Osteoblast (primary cell): Measurements from ENCODE around the gene CD19. TPM values are rescaled to one million over a fixed set of nuclear protein-coding genes. Genes with fewer than 3 reads are reported as not detected.
A peak's percentile ranks its signal among the peaks of the same experiment; 100 is the strongest.

ENCODE experiments used
- DNase-seq: peaks from one replicate; pipeline ENCODE4 v3.0.0; 2011; ENCODE audit warnings: low spot score, mixed read lengths; ENCODE audit not compliant: insufficient read length; ENCODE audit errors: missing footprints
- H2AFZ ChIP-seq: 2 replicates; pipeline ENCODE4 v1.6.0; 2011; ENCODE audit warnings: mild to moderate bottlenecking, low read length
- H3K27ac ChIP-seq: 2 replicates; pipeline ENCODE4 v1.5.1; 2011; ENCODE audit warnings: mild to moderate bottlenecking, low read depth, low read length, moderate library complexity
- H3K27me3 ChIP-seq: 2 replicates; pipeline ENCODE4 v1.6.0; 2012; ENCODE audit warnings: mild to moderate bottlenecking, control low read depth, inconsistent platforms, low read length, moderate library complexity; ENCODE audit not compliant: insufficient read depth
- H3K36me3 ChIP-seq: 2 replicates; pipeline ENCODE4 v1.5.1; 2011; ENCODE audit warnings: mild to moderate bottlenecking, low read length, control low read depth, moderate library complexity; ENCODE audit not compliant: insufficient read depth
- H3K4me1 ChIP-seq: 2 replicates; pipeline ENCODE4 v1.5.1; 2011; ENCODE audit warnings: mild to moderate bottlenecking, low read length, control low read depth, moderate library complexity; ENCODE audit not compliant: insufficient read depth
- H3K4me2 ChIP-seq: 2 replicates; pipeline ENCODE4 v1.6.0; 2011; ENCODE audit warnings: mild to moderate bottlenecking, low read length; ENCODE audit not compliant: insufficient read depth
- H3K4me3 ChIP-seq: fragments of 200-600 bp; sonication (generic); 3 replicates; pipeline ENCODE4 v1.5.1; 2012; ENCODE audit warnings: mild to moderate bottlenecking, low read length, inconsistent platforms; ENCODE audit not compliant: insufficient read depth
- H3K79me2 ChIP-seq: 2 replicates; pipeline ENCODE4 v1.6.0; 2012; ENCODE audit warnings: mild to moderate bottlenecking, low read length, control low read depth, inconsistent platforms; ENCODE audit not compliant: insufficient read depth
- H3K9me3 ChIP-seq: 2 replicates; pipeline ENCODE4 v1.5.1; 2011; ENCODE audit warnings: low read depth, low read length, control low read depth
- H4K20me1 ChIP-seq: 2 replicates; pipeline ENCODE4 v1.6.0; 2012; ENCODE audit warnings: mild to moderate bottlenecking, low read length, control low read depth; ENCODE audit not compliant: insufficient read depth
- total RNA-seq: library from RNA; depleted of rRNA; stranded (reverse); fragments of >200 nt; gene quantifications from 2 replicates; pipeline ENCODE4 v1.2.3, GENCODE V29; 2012
- TF ChIP-seq, protein P1 (sequence below): IDR thresholded peaks from 2 replicates; pipeline ENCODE4 v1.5.1; 2011; ENCODE audit warnings: mild to moderate bottlenecking, low read depth, low read length, moderate library complexity; ENCODE audit errors: extremely low read depth

CD19 gene
- total RNA-seq, 1 donor = not detected

GRCh38 chr16:28958216-28958615, 26.4 kb downstream of the CD19 start:
- Histone ChIP-seq H3K36me3 (peaks cover 50% of the 10 kb centered on the region), H3K27me3 (no peaks in the 10 kb centered on the region), H2AFZ (no peak overlapping the region), H3K4me3 (no peak overlapping the region), H3K4me1 (no peaks in the 10 kb centered on the region), H3K79me2 (peaks cover 5% of the 10 kb centered on the region), H4K20me1 (no peaks in the 10 kb centered on the region), H3K27ac (no peak overlapping the region), H3K9me3 (no peaks in the 10 kb centered on the region), H3K4me2 (no peak overlapping the region)
- TF ChIP-seq, protein P1, sequence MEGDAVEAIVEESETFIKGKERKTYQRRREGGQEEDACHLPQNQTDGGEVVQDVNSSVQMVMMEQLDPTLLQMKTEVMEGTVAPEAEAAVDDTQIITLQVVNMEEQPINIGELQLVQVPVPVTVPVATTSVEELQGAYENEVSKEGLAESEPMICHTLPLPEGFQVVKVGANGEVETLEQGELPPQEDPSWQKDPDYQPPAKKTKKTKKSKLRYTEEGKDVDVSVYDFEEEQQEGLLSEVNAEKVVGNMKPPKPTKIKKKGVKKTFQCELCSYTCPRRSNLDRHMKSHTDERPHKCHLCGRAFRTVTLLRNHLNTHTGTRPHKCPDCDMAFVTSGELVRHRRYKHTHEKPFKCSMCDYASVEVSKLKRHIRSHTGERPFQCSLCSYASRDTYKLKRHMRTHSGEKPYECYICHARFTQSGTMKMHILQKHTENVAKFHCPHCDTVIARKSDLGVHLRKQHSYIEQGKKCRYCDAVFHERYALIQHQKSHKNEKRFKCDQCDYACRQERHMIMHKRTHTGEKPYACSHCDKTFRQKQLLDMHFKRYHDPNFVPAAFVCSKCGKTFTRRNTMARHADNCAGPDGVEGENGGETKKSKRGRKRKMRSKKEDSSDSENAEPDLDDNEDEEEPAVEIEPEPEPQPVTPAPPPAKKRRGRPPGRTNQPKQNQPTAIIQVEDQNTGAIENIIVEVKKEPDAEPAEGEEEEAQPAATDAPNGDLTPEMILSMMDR = no peak
- peak; percentile 37 for DNase-seq

- H3K9me3 ChIP-seq = no peaks in the 10 kb centered on the region
- H2AFZ ChIP-seq = no peak overlapping the region
- peaks cover 2% of the 10 kb centered on the region for H3K79me2 ChIP-seq
- no peak overlapping the region for H3K4me3 ChIP-seq
- TF ChIP-seq, protein P1 = no peak
- no peaks in the 10 kb centered on the region for H3K27me3 ChIP-seq
- H3K36me3 ChIP-seq = peaks cover 54% of the 10 kb centered on the region
- no peak overlapping the region for H3K4me2 ChIP-seq
- no peak for DNase-seq
- H4K20me1 ChIP-seq = no peaks in the 10 kb centered on the region
- H3K27ac ChIP-seq = no peak overlapping the region
- no peaks in the 10 kb centered on the region for H3K4me1 ChIP-seq
These were observed 27.1 kb downstream of the CD19 start for GRCh38 chr16:28958836-28959235.

DNA sequence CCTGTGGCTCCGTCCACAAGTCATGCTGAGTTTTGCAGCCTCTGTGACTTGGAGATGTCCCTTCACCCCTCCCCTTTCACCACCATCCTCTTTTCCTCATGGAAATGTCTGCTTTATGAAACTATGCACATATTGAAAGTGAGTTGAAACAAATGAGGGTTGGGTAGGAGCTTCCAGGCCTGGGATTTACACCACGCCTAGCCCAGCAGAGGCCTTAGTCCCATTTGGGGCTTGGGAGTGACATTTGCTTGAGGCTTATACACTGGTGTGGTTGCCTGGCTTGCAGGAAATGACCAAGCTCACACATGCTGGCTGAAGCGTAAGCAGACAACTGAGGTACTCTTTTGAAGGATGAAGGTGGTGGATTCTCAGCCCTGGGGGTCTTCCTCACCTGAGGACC, 32.3 kb downstream of the CD19 start:
- H4K20me1 ChIP-seq = no peaks in the 10 kb centered on the region
- H3K4me1 ChIP-seq = no peaks in the 10 kb centered on the region
- TF ChIP-seq, protein P1 = no peak
- DNase-seq = no peak
- no peak overlapping the region for H3K27ac ChIP-seq
- H2AFZ ChIP-seq = no peak overlapping the region
- no peaks in the 10 kb centered on the region for H3K9me3 ChIP-seq
- peaks cover 2% of the 10 kb centered on the region for H3K79me2 ChIP-seq
- H3K36me3 ChIP-seq = peaks cover 37% of the 10 kb centered on the region
- H3K4me2 ChIP-seq = no peak overlapping the region
- H3K4me3 ChIP-seq = no peak overlapping the region
- no peaks in the 10 kb centered on the region for H3K27me3 ChIP-seq

GRCh38 chr16:28964496-28964895, 32.7 kb downstream of the CD19 start:
- Histone ChIP-seq H3K9me3 (no peaks in the 10 kb centered on the region), H3K79me2 (peaks cover 2% of the 10 kb centered on the region), H2AFZ (no peak overlapping the region), H4K20me1 (no peaks in the 10 kb centered on the region), H3K27me3 (no peaks in the 10 kb centered on the region), H3K4me1 (no peaks in the 10 kb centered on the region), H3K4me2 (no peak overlapping the region), H3K4me3 (no peak overlapping the region), H3K36me3 (peaks cover 33% of the 10 kb centered on the region), H3K27ac (no peak overlapping the region)
- TF ChIP-seq, protein P1 = no peak
- no peak for DNase-seq
